ENCODE measurements around the gene NOL9. TPM values are rescaled to one million over a fixed set of nuclear protein-coding genes. Genes with fewer than 3 reads are reported as not detected.

NOL9 gene
- total RNA-seq, 4 donors from 2014 or later: 14.3 to 24.3 (median 15.3) TPM

- no peak for TF ChIP-seq CTCF (IDR thresholded peaks at IDR 0.05; ENCODE audit: low read depth)
These were observed 45.0 kb upstream of the NOL9 start for GRCh38 chr1:6599141-6599975.

GRCh38 chr1:6597777-6598131, 43.4 kb upstream of the NOL9 start:
- no peak for TF ChIP-seq CTCF (IDR thresholded peaks at IDR 0.05; ENCODE audit: low read depth)

GRCh38 chr1:6596886-6597776, 42.8 kb upstream of the NOL9 start:
- TF ChIP-seq CTCF (IDR thresholded peaks at IDR 0.05; ENCODE audit: low read depth): no peak

- TF ChIP-seq CTCF (IDR thresholded peaks at IDR 0.05; ENCODE audit: low read depth): no peak
These were observed 42.0 kb upstream of the NOL9 start for GRCh38 chr1:6596351-6596750.

GRCh38 chr1:6594977-6595740, 40.8 kb upstream of the NOL9 start:
- TF ChIP-seq CTCF (IDR thresholded peaks at IDR 0.05; ENCODE audit: low read depth): no peak

GRCh38 chr1:6593810-6594209, 39.5 kb upstream of the NOL9 start:
- no peak for TF ChIP-seq CTCF (IDR thresholded peaks at IDR 0.05; ENCODE audit: low read depth)

Measured in subcutaneous adipose tissue (tissue), 4 donors.